HG02588 (cell line): ENCODE measurements around the gene C2orf80.
A peak's percentile ranks its signal among the peaks of the same experiment; 100 is the strongest.
"Not testable (repeated sequence)": the region's sequence is repeated elsewhere in the genome, so short reads cannot be mapped to it uniquely, and the experiment has no call there.

Experiments
- ATAC-seq: cut with Tn5 transposase; IDR thresholded peaks from one replicate; pipeline ENCODE4 v1.9.1; 2021; ENCODE audit warnings: mild to moderate bottlenecking, moderate library complexity; ENCODE audit not compliant: unreplicated experiment

Gene C2orf80

GRCh38 chr2:208179028-208179609 lies 10.7 kb downstream of the C2orf80 start:
- no peak for ATAC-seq

GRCh38 chr2:208175840-208176153 lies 14.0 kb downstream of the C2orf80 start:
- ATAC-seq: no peak

- ATAC-seq: peak; percentile 99
Measured at GRCh38 chr2:208175069-208175839, 14.6 kb downstream of the C2orf80 start.

- ATAC-seq: no peak
Measured at GRCh38 chr2:208174144-208174543, 15.7 kb downstream of the C2orf80 start.

GRCh38 chr2:208172125-208172524 lies 17.7 kb downstream of the C2orf80 start:
- no peak for ATAC-seq

GRCh38 chr2:208164951-208165755 lies 24.7 kb downstream of the C2orf80 start:
- ATAC-seq: no peak

GRCh38 chr2:208163489-208163888 lies 26.3 kb downstream of the C2orf80 start, which contains the start of gene CRYGA:
CRYGA (minus strand) TSS chr2:208163589; CDS start chr2:208163556, 33 bp downstream.
- no peak for ATAC-seq

GRCh38 chr2:208156439-208156838 lies 33.4 kb downstream of the C2orf80 start:
- ATAC-seq: no peak

GRCh38 chr2:208153156-208153555 lies 36.7 kb downstream of the C2orf80 start:
- ATAC-seq: no peak

- no peak for ATAC-seq
Measured at GRCh38 chr2:208150956-208151355, 38.9 kb downstream of the C2orf80 start.

- no peak for ATAC-seq
Measured at GRCh38 chr2:208150094-208150493, 39.7 kb downstream of the C2orf80 start.

GRCh38 chr2:208148803-208149202 lies 41.0 kb downstream of the C2orf80 start:
- ATAC-seq: no peak

- no peak for ATAC-seq
Measured at GRCh38 chr2:208147759-208148158, 42.1 kb downstream of the C2orf80 start.

GRCh38 chr2:208147008-208147407 lies 42.8 kb downstream of the C2orf80 start:
- ATAC-seq: no peak

- no peak for ATAC-seq
Measured at GRCh38 chr2:208146006-208146405, 43.8 kb downstream of the C2orf80 start, which contains the start of gene CRYGB. CRYGB (minus strand) TSS chr2:208146158; CDS start chr2:208146120, 38 bp downstream.

GRCh38 chr2:208142925-208143799 lies 46.7 kb downstream of the C2orf80 start:
- no peak for ATAC-seq

GRCh38 chr2:208142240-208142924 lies 47.4 kb downstream of the C2orf80 start:
- no peak for ATAC-seq

GRCh38 chr2:208139447-208139846 lies 50.4 kb downstream of the C2orf80 start:
- no peak for ATAC-seq

- ATAC-seq: not testable (repeated sequence)
Measured at GRCh38 chr2:208138334-208138733, 51.5 kb downstream of the C2orf80 start.

GRCh38 chr2:208136716-208137094 lies 53.1 kb downstream of the C2orf80 start:
- no peak for ATAC-seq
